ENCODE data around the gene MUL1. TPM values are rescaled to one million over a fixed set of nuclear protein-coding genes. Genes with fewer than 3 reads are reported as not detected.
A peak's percentile ranks its signal among the peaks of the same experiment; 100 is the strongest.

The MUL1 gene
- total and polyA plus RNA-seq, 5 donors, result 22.1 to 42.1 (median 36.8) TPM

GRCh38 chr1:20477348-20478056, 30.4 kb downstream of the MUL1 start:
- Histone ChIP-seq H3K9me3 (ENCODE audit: control insufficient read depth, low read length) (no peaks in the 10 kb centered on the region), H3K4me1 (ENCODE audit: control insufficient read depth, insufficient read depth, low read length) (peaks cover 5% of the 10 kb centered on the region), H3K4me3 (ENCODE audit: low read length) (no peak overlapping the region), H3K27ac (ENCODE audit: low read length) (no peak overlapping the region), H3K27me3 (ENCODE audit: control insufficient read depth, insufficient read depth) (no peaks in the 10 kb centered on the region)
- DNase-seq (peak in 1 of 3 donors; percentile 58), ATAC-seq (no peak)
- WGBS, result 47% methylated on average over 10 of the region's 10 CpGs
- intact Hi-C loops (cut with DNase I), result no loop called here

- Histone ChIP-seq H3K4me1 (ENCODE audit: control insufficient read depth, insufficient read depth, low read length) (peaks cover 5% of the 10 kb centered on the region), H3K27ac (ENCODE audit: low read length) (no peak overlapping the region), H3K9me3 (ENCODE audit: control insufficient read depth, low read length) (no peaks in the 10 kb centered on the region), H3K27me3 (ENCODE audit: control insufficient read depth, insufficient read depth) (no peaks in the 10 kb centered on the region), H3K4me3 (ENCODE audit: low read length) (no peak overlapping the region)
- ATAC-seq, result peak; percentile 43 to 60
- WGBS, result 8% methylated on average over 33 of the region's 33 CpGs
- intact Hi-C loops (cut with DNase I), result no loop called here
- DNase-seq, result peak; percentile 62 to 87 (median 85)
Observed at GRCh38 chr1:20476265-20477038, 31.5 kb downstream of the MUL1 start.

GRCh38 chr1:20474996-20475395, 33.0 kb downstream of the MUL1 start:
- H3K4me1 ChIP-seq (ENCODE audit: control insufficient read depth, insufficient read depth, low read length), result peaks cover 5% of the 10 kb centered on the region
- 58% methylated on average over 7 of the region's 7 CpGs for WGBS
- intact Hi-C loops (cut with DNase I), result no loop called here
- no peak for DNase-seq
- H3K9me3 ChIP-seq (ENCODE audit: control insufficient read depth, low read length), result no peaks in the 10 kb centered on the region
- H3K27me3 ChIP-seq (ENCODE audit: control insufficient read depth, insufficient read depth), result no peaks in the 10 kb centered on the region
- no peak overlapping the region for H3K4me3 ChIP-seq (ENCODE audit: low read length)
- H3K27ac ChIP-seq (ENCODE audit: low read length), result no peak overlapping the region
- no peak for ATAC-seq

GRCh38 chr1:20474333-20474975, 33.5 kb downstream of the MUL1 start:
- WGBS, result 76% methylated on average over 2 of the region's 2 CpGs

GRCh38 chr1:20473894-20474293, 34.1 kb downstream of the MUL1 start:
- no peak overlapping the region for H3K4me3 ChIP-seq (ENCODE audit: low read length)
- DNase-seq (no peak), ATAC-seq (no peak)
- intact Hi-C loops (cut with DNase I), result no loop called here
- no peak overlapping the region for H3K27ac ChIP-seq (ENCODE audit: low read length)
- H3K9me3 ChIP-seq (ENCODE audit: control insufficient read depth, low read length), result no peaks in the 10 kb centered on the region
- H3K4me1 ChIP-seq (ENCODE audit: control insufficient read depth, insufficient read depth, low read length), result peaks cover 5% of the 10 kb centered on the region
- 89% methylated on average over 4 of the region's 4 CpGs for WGBS
- no peaks in the 10 kb centered on the region for H3K27me3 ChIP-seq (ENCODE audit: control insufficient read depth, insufficient read depth)

More at GRCh38 chr1:20474333-20474975, 33.5 kb downstream of the MUL1 start:
- DNase-seq (no peak), ATAC-seq (no peak)
- H3K27me3 ChIP-seq (ENCODE audit: control insufficient read depth, insufficient read depth), result no peaks in the 10 kb centered on the region
- no peak overlapping the region for H3K27ac ChIP-seq (ENCODE audit: low read length)
- peaks cover 5% of the 10 kb centered on the region for H3K4me1 ChIP-seq (ENCODE audit: control insufficient read depth, insufficient read depth, low read length)
- no peaks in the 10 kb centered on the region for H3K9me3 ChIP-seq (ENCODE audit: control insufficient read depth, low read length)
- H3K4me3 ChIP-seq (ENCODE audit: low read length), result no peak overlapping the region
- intact Hi-C loops (cut with DNase I), result no loop called here

- ATAC-seq (peak; percentile 65 to 68), DNase-seq (peak; percentile 77 to 90 (median 86))
- WGBS, result 28% methylated on average over 28 of the region's 28 CpGs
- Histone ChIP-seq H3K4me3 (ENCODE audit: low read length) (no peak overlapping the region), H3K4me1 (ENCODE audit: control insufficient read depth, insufficient read depth, low read length) (peaks cover 5% of the 10 kb centered on the region), H3K27ac (ENCODE audit: low read length) (no peak overlapping the region), H3K27me3 (ENCODE audit: control insufficient read depth, insufficient read depth) (no peaks in the 10 kb centered on the region), H3K9me3 (ENCODE audit: control insufficient read depth, low read length) (no peaks in the 10 kb centered on the region)
- intact Hi-C loops (cut with DNase I), result no loop called here
Observed at GRCh38 chr1:20472860-20473711, 34.9 kb downstream of the MUL1 start.

GRCh38 chr1:20472121-20472520, 35.8 kb downstream of the MUL1 start:
- ATAC-seq (no peak), DNase-seq (no peak)
- WGBS, result 90% methylated on average over 4 of the region's 4 CpGs
- Histone ChIP-seq H3K27me3 (ENCODE audit: control insufficient read depth, insufficient read depth) (no peaks in the 10 kb centered on the region), H3K4me3 (ENCODE audit: low read length) (no peak overlapping the region), H3K4me1 (ENCODE audit: control insufficient read depth, insufficient read depth, low read length) (peaks cover 5% of the 10 kb centered on the region), H3K9me3 (ENCODE audit: control insufficient read depth, low read length) (no peaks in the 10 kb centered on the region), H3K27ac (ENCODE audit: low read length) (no peak overlapping the region)
- intact Hi-C loops (cut with DNase I), result no loop called here

GRCh38 chr1:20470194-20470593, 37.8 kb downstream of the MUL1 start:
- no peak for DNase-seq

GRCh38 chr1:20469406-20470076, 38.4 kb downstream of the MUL1 start:
- ATAC-seq, result no peak
- Histone ChIP-seq H3K4me3 (ENCODE audit: low read length) (no peak overlapping the region), H3K27me3 (ENCODE audit: control insufficient read depth, insufficient read depth) (no peaks in the 10 kb centered on the region)

More at GRCh38 chr1:20470194-20470593, 37.8 kb downstream of the MUL1 start:
- no peaks in the 10 kb centered on the region for H3K9me3 ChIP-seq (ENCODE audit: control insufficient read depth, low read length)
- H3K4me1 ChIP-seq (ENCODE audit: control insufficient read depth, insufficient read depth, low read length), result no peaks in the 10 kb centered on the region
- intact Hi-C loops (cut with DNase I), result no loop called here
- no peak overlapping the region for H3K4me3 ChIP-seq (ENCODE audit: low read length)
- peak in 1 of 2 donors; percentile 58 for ATAC-seq
- no peak overlapping the region for H3K27ac ChIP-seq (ENCODE audit: low read length)
- H3K27me3 ChIP-seq (ENCODE audit: control insufficient read depth, insufficient read depth), result no peaks in the 10 kb centered on the region
- 50% methylated on average over 3 of the region's 3 CpGs for WGBS

GRCh38 chr1:20466273-20466672, 41.7 kb downstream of the MUL1 start:
- intact Hi-C loops (cut with DNase I), result no loop called here

More at GRCh38 chr1:20469406-20470076, 38.4 kb downstream of the MUL1 start:
- no peak for DNase-seq
- 90% methylated on average over 1 of the region's 1 CpG for WGBS
- Histone ChIP-seq H3K9me3 (ENCODE audit: control insufficient read depth, low read length) (no peaks in the 10 kb centered on the region), H3K27ac (ENCODE audit: low read length) (no peak overlapping the region), H3K4me1 (ENCODE audit: control insufficient read depth, insufficient read depth, low read length) (no peaks in the 10 kb centered on the region)
- intact Hi-C loops (cut with DNase I), result no loop called here

More at GRCh38 chr1:20466273-20466672, 41.7 kb downstream of the MUL1 start:
- H3K4me3 ChIP-seq (ENCODE audit: low read length), result no peak overlapping the region
- H3K27me3 ChIP-seq (ENCODE audit: control insufficient read depth, insufficient read depth), result no peaks in the 10 kb centered on the region
- no peak overlapping the region for H3K27ac ChIP-seq (ENCODE audit: low read length)
- no peak for ATAC-seq
- no peaks in the 10 kb centered on the region for H3K4me1 ChIP-seq (ENCODE audit: control insufficient read depth, insufficient read depth, low read length)
- 64% methylated on average over 9 of the region's 9 CpGs for WGBS
- DNase-seq, result no peak
- H3K9me3 ChIP-seq (ENCODE audit: control insufficient read depth, low read length), result no peaks in the 10 kb centered on the region

Measured in right cardiac atrium (tissue), 5 donors.